GM19467 (cell line): ENCODE data around the gene MSI2.

Experiments used
- ATAC-seq: cut with Tn5 transposase; IDR thresholded peaks from one replicate; pipeline ENCODE4 v1.9.1; 2021; ENCODE audit warnings: mild to moderate bottlenecking, moderate library complexity; ENCODE audit not compliant: unreplicated experiment

MSI2 gene

GRCh38 chr17:57338257-57338914 lies 82.1 kb downstream of the MSI2 start:
- ATAC-seq: no peak

DNA sequence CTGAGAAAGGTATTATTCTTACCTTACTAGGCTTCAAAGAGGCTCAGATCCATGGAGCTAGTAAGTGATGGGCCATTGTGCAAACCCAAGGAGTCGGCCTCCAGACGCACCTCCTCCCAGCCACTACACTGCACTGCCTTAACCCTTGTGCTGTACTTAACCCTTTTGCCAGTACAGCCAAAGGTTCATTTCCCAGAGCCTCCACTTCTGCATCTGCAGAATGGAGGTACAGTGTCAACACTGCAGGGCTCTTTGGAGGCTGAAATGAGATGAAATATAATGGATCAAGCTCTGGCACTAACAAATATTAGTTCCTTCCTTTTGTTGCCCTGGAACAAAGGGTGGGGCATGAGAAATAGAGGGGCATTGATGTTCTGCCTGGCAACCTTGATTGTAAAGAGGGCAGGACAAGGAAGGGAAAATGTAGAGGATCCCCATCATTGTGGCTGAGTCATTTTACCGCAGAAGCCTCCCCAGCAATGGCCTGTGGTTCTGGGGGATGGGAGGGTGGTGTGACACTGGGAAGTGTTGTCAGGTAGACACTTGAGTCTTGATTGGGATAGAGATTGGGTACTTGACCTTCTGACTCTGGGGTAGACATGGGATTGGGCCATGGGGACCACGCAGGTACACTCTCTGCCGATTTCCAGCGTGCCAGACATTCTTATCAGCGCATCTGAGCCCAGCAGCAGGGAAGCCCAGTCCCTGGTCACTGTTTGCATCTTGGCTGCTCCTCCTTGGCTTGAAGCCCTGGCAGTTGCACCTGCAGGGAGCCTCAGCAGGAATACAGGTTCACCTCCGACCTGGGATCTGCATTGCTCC lies 84.0 kb downstream of the MSI2 start:
- no peak for ATAC-seq

- no peak for ATAC-seq
Observed at GRCh38 chr17:57341611-57342540, 85.6 kb downstream of the MSI2 start.

DNA sequence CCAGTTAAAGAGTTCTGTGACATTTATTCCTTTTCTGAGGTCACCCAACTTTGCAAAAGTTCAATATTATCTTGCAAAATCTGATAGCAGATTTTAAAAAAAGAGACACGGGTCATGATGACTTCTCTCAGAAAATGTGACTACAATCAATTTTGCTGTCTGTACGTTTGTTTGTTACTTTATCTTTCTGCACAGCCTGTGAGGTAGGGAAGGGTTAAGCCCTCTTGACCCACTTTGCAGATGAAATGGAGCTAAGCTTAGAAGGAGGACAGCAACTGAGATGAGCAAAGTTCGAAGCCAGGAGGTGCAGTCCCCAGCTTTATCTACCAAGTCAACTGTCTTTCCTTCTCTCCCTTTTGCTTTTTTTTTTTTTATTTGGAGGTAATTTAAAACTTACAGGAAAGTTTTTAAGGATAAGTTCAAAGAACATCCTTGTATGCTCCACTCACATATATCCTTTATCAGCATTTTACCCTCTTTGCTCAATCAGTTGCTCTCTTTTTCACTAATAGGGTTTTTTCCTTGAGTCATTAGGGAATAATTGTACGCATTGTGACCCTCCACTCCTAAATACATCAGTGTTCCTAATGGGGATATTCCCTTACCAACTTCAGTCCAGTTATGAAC lies 86.8 kb downstream of the MSI2 start:
- ATAC-seq: no peak

GRCh38 chr17:57343717-57344116 lies 87.4 kb downstream of the MSI2 start:
- no peak for ATAC-seq

DNA sequence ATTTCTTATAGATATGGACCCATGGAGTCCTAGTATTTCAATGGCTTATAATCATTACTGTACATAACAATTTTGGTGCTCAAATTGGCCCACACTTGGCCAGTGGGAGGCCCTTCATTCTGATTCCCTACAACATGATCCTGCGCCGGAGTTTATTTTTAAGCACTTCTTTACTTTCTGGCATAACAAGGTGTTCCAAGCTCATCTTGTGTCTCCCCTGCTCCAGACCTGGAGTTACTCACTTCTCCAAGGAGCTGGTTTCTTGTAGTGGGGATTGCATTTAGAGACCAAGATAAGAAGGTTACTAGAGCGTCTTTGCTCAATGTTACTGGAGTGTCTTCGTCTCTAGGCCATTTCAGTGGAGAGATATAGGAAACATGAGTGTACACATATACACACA lies 87.9 kb downstream of the MSI2 start:
- no peak for ATAC-seq

GRCh38 chr17:57349541-57350247 lies 93.4 kb downstream of the MSI2 start:
- no peak for ATAC-seq

DNA sequence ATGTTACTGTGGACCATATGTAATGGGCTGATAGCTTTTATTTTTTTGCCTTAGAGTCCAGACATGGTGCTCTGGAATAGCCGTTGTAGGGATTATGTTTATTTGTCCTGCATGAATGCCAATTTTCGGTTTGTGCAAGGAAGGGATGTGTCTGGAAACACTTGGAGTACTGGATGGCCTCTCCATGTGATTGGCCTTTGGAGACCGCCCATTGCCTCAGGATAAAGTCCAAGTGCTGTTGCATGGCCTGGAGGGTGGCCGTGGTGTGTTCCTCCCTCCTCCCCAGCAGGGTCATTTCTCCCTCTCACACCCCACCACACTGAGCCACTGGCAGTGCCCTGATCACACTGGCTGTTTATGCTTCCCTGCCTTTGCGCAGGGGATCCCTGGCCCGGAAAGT lies 93.9 kb downstream of the MSI2 start:
- no peak for ATAC-seq

GRCh38 chr17:57352665-57353175 lies 96.4 kb downstream of the MSI2 start:
- no peak for ATAC-seq

DNA sequence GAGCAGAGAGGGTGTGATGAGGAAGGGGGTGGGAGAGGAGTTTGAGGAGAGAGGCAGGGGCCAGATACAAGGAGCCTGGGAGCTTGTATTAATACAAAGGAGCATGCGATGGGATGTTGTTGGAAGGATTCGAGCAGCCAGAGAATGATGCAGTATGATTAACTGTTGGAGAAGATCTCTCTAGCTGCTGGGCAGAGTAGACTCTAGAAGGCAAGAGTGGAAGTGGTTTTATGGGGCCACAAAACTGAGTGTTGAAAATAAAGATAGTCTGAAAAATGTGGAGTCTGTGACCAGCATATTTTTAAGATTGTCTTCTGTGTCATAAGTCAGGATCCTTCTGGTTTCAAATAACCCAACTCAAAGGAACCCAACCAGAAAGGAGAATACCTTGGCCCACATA lies 98.3 kb downstream of the MSI2 start:
- no peak for ATAC-seq

GRCh38 chr17:57355090-57355859 lies 99.0 kb downstream of the MSI2 start:
- ATAC-seq: no peak

GRCh38 chr17:57356153-57356718 lies 99.9 kb downstream of the MSI2 start:
- ATAC-seq: peak; percentile 23

GRCh38 chr17:57356719-57357391 lies 100.5 kb downstream of the MSI2 start:
- ATAC-seq: peak; percentile 41

- peak; percentile 47 for ATAC-seq
Observed at GRCh38 chr17:57357392-57357784, 101.1 kb downstream of the MSI2 start.

GRCh38 chr17:57357830-57358430 lies 101.6 kb downstream of the MSI2 start:
- peak; percentile 37 for ATAC-seq

GRCh38 chr17:57360266-57360665 lies 103.9 kb downstream of the MSI2 start:
- ATAC-seq: no peak

GRCh38 chr17:57362797-57363556 lies 106.7 kb downstream of the MSI2 start:
- ATAC-seq: no peak
